GM21723 (cell line): ENCODE measurements around the gene ACADVL.
"Not testable (repeated sequence)": the region's sequence is repeated elsewhere in the genome, so short reads cannot be mapped to it uniquely, and the experiment has no call there.

Experiments
- ATAC-seq: cut with Tn5 transposase; IDR thresholded peaks from one replicate; pipeline ENCODE4 v1.9.1; 2021; ENCODE audit warnings: mild to moderate bottlenecking, moderate library complexity; ENCODE audit not compliant: unreplicated experiment

The ACADVL gene

GRCh38 chr17:7234083-7234951 lies 14.6 kb downstream of the ACADVL start, which contains the start of gene DVL2:
Gene DVL2, minus strand, starts transcription at chr17:7234517. Its CDS starts 255 bp downstream, at chr17:7234262.
- peak; percentile 45 for ATAC-seq

GRCh38 chr17:7235693-7236665 lies 16.2 kb downstream of the ACADVL start:
- ATAC-seq: no peak

- ATAC-seq: no peak
Observed at GRCh38 chr17:7236808-7237207, 17.1 kb downstream of the ACADVL start.

GRCh38 chr17:7237266-7237760 lies 17.6 kb downstream of the ACADVL start:
- ATAC-seq: no peak

- no peak for ATAC-seq
Observed at GRCh38 chr17:7237761-7238419, 18.2 kb downstream of the ACADVL start.

- ATAC-seq: no peak
Observed at GRCh38 chr17:7238420-7239090, 18.8 kb downstream of the ACADVL start.

- peak; percentile 49 for ATAC-seq
Observed at GRCh38 chr17:7239091-7240027, 19.6 kb downstream of the ACADVL start, which contains the start of gene PHF23. Gene PHF23, minus strand, starts transcription at chr17:7239457. Its CDS starts 178 bp downstream, at chr17:7239279.

GRCh38 chr17:7240375-7240774 lies 20.6 kb downstream of the ACADVL start:
- ATAC-seq: no peak

GRCh38 chr17:7241090-7241733 lies 21.5 kb downstream of the ACADVL start:
- ATAC-seq: no peak

GRCh38 chr17:7241783-7242716 lies 22.3 kb downstream of the ACADVL start, which contains the start of gene GABARAP:
Gene GABARAP, minus strand, starts transcription at chr17:7242449. Its CDS starts 119 bp downstream, at chr17:7242330.
- no peak for ATAC-seq

- ATAC-seq: peak; percentile 38
Observed at GRCh38 chr17:7242717-7243452, 23.1 kb downstream of the ACADVL start.

GRCh38 chr17:7243453-7243729 lies 23.7 kb downstream of the ACADVL start:
- ATAC-seq: no peak

- ATAC-seq: not testable (repeated sequence)
Observed at GRCh38 chr17:7243838-7244237, 24.1 kb downstream of the ACADVL start.

GRCh38 chr17:7246779-7247178 lies 27.0 kb downstream of the ACADVL start:
- ATAC-seq: no peak

GRCh38 chr17:7248796-7249195 lies 29.1 kb downstream of the ACADVL start:
- no peak for ATAC-seq

GRCh38 chr17:7249214-7249613 lies 29.5 kb downstream of the ACADVL start:
- ATAC-seq: no peak

- ATAC-seq: no peak
Observed at GRCh38 chr17:7249830-7250229, 30.1 kb downstream of the ACADVL start.
